Measurements from ENCODE around the gene TMCO4. TPM values are rescaled to one million over a fixed set of nuclear protein-coding genes. Genes with fewer than 3 reads are reported as not detected.

TMCO4 gene
- total RNA-seq, 1 donor from 2014 or later: 6.1 TPM

GRCh38 chr1:19747761-19748160 is 52.0 kb downstream of the TMCO4 start:
- DNase-seq: no peak

GRCh38 chr1:19744886-19745285 is 54.8 kb downstream of the TMCO4 start:
- DNase-seq: no peak

GRCh38 chr1:19744335-19744743 is 55.4 kb downstream of the TMCO4 start:
- no peak for DNase-seq

- no peak for DNase-seq
These were observed 55.9 kb downstream of the TMCO4 start for GRCh38 chr1:19743793-19744192.

- DNase-seq: no peak
These were observed 56.5 kb downstream of the TMCO4 start for GRCh38 chr1:19743180-19743579.

GRCh38 chr1:19739628-19740027 is 60.1 kb downstream of the TMCO4 start:
- DNase-seq: no peak

- no peak for DNase-seq
These were observed 61.0 kb downstream of the TMCO4 start for GRCh38 chr1:19738669-19739068.

GRCh38 chr1:19738076-19738475 is 61.6 kb downstream of the TMCO4 start:
- no peak for DNase-seq

- no peak for DNase-seq
These were observed 62.5 kb downstream of the TMCO4 start for GRCh38 chr1:19737104-19737825.

- peak; percentile 51 for DNase-seq
These were observed 64.1 kb downstream of the TMCO4 start for GRCh38 chr1:19735440-19736127.

- DNase-seq: no peak
These were observed 65.2 kb downstream of the TMCO4 start for GRCh38 chr1:19734472-19734999.

GRCh38 chr1:19734056-19734455 is 65.7 kb downstream of the TMCO4 start:
- no peak for DNase-seq

- no peak for DNase-seq
These were observed 66.1 kb downstream of the TMCO4 start for GRCh38 chr1:19733615-19734014.

GRCh38 chr1:19731311-19731821 is 68.3 kb downstream of the TMCO4 start:
- DNase-seq: no peak

- no peak for DNase-seq
These were observed 68.9 kb downstream of the TMCO4 start for GRCh38 chr1:19730793-19731192.

- DNase-seq: no peak
These were observed 69.5 kb downstream of the TMCO4 start for GRCh38 chr1:19730232-19730631.

GRCh38 chr1:19728413-19729145 is 71.1 kb downstream of the TMCO4 start:
- DNase-seq: no peak

GRCh38 chr1:19725606-19726005 is 74.1 kb downstream of the TMCO4 start:
- DNase-seq: no peak

GRCh38 chr1:19723874-19724273 is 75.8 kb downstream of the TMCO4 start:
- DNase-seq: no peak

- no peak for DNase-seq
These were observed 78.7 kb downstream of the TMCO4 start for GRCh38 chr1:19720973-19721372.

- no peak for DNase-seq
These were observed 79.5 kb downstream of the TMCO4 start for GRCh38 chr1:19720174-19720573.

GRCh38 chr1:19717467-19717866 is 82.2 kb downstream of the TMCO4 start:
- no peak for DNase-seq

Measured in skin of body (tissue), 2 donors.